Neural cell (in vitro differentiated cells): ENCODE data around the gene SIRPB1.

Source experiments
- CTCF ChIP-seq: fragments of 450-650 bp; IDR thresholded peaks from 2 replicates; pipeline ENCODE4 v1.5.1; 2014; ENCODE audit warnings: antibody characterized with exemption, mild to moderate bottlenecking, moderate library complexity; ENCODE audit not compliant: poor library complexity, severe bottlenecking
- EP300 ChIP-seq: fragments of 450-650 bp; conservative IDR thresholded peaks from 2 replicates; pipeline ENCODE4 v1.6.1; 2014; ENCODE audit warnings: antibody characterized with exemption, mild to moderate bottlenecking, moderate library complexity; ENCODE audit not compliant: poor library complexity, severe bottlenecking
- EZH2 ChIP-seq: fragments of 200-600, 300-800 bp; shearing (Covaris generic), sonication (generic); IDR thresholded peaks from 2 replicates; pipeline ENCODE4 v1.6.1; 2014; ENCODE audit warnings: antibody characterized with exemption, low read length, borderline replicate concordance, mild to moderate bottlenecking; ENCODE audit not compliant: insufficient read depth, poor library complexity, severe bottlenecking
- MXI1 ChIP-seq: fragments of 450-650 bp; conservative IDR thresholded peaks from 2 replicates; pipeline ENCODE4 v1.6.1; 2014; ENCODE audit warnings: antibody characterized with exemption, mild to moderate bottlenecking; ENCODE audit not compliant: poor library complexity, severe bottlenecking
- POLR2AphosphoS5 ChIP-seq: IDR thresholded peaks from 2 replicates; pipeline ENCODE4 v1.6.1; 2012
- RAD21 ChIP-seq: fragments of 450-650 bp; conservative IDR thresholded peaks from 2 replicates; pipeline ENCODE4 v1.6.1; 2014; ENCODE audit warnings: antibody characterized with exemption, mild to moderate bottlenecking, moderate library complexity
- REST ChIP-seq: IDR thresholded peaks from 2 replicates; pipeline ENCODE4 v1.6.1; 2012; ENCODE audit warnings: borderline replicate concordance

GRCh38 chr20:1619861-1620444 lies at the start of gene SIRPB1:
- TF ChIP-seq CTCF (no peak), POLR2AphosphoS5 (no peak), EZH2 (no peak), MXI1 (no peak), REST (no peak), RAD21 (no peak), EP300 (no peak)
